CD4-positive, alpha-beta T cell treated with Interleukin-6 for 4 hours (primary cell): ENCODE measurements around the gene ALK.
"Not testable (repeated sequence)": the region's sequence is repeated elsewhere in the genome, so short reads cannot be mapped to it uniquely, and the experiment has no call there.

Experiments
- DNase-seq: peaks from one replicate; pipeline ENCODE4 v3.0.0-alpha.2; 2020; ENCODE audit warnings: mixed read lengths

The ALK gene

GRCh38 chr2:29837925-29838324 lies 83.5 kb downstream of the ALK start:
- DNase-seq = no peak

GRCh38 chr2:29834624-29835023 lies 86.8 kb downstream of the ALK start:
- no peak for DNase-seq

GRCh38 chr2:29834036-29834540 lies 87.3 kb downstream of the ALK start:
- DNase-seq = no peak

GRCh38 chr2:29831560-29831959 lies 89.8 kb downstream of the ALK start:
- no peak for DNase-seq

GRCh38 chr2:29829841-29830240 lies 91.5 kb downstream of the ALK start:
- DNase-seq = no peak

GRCh38 chr2:29824145-29824544 lies 97.2 kb downstream of the ALK start:
- not testable (repeated sequence) for DNase-seq

GRCh38 chr2:29821591-29821990 lies 99.8 kb downstream of the ALK start:
- no peak for DNase-seq

- no peak for DNase-seq
Observed at GRCh38 chr2:29819570-29819969, 101.8 kb downstream of the ALK start.

GRCh38 chr2:29817801-29818680 lies 103.3 kb downstream of the ALK start:
- no peak for DNase-seq

- no peak for DNase-seq
Observed at GRCh38 chr2:29817299-29817698, 104.1 kb downstream of the ALK start.

- no peak for DNase-seq
Observed at GRCh38 chr2:29816651-29817050, 104.7 kb downstream of the ALK start.

GRCh38 chr2:29811378-29811777 lies 110.0 kb downstream of the ALK start:
- DNase-seq = no peak

- DNase-seq = no peak
Observed at GRCh38 chr2:29810956-29811355, 110.4 kb downstream of the ALK start.

GRCh38 chr2:29808321-29808720 lies 113.1 kb downstream of the ALK start:
- no peak for DNase-seq

GRCh38 chr2:29807082-29807481 lies 114.3 kb downstream of the ALK start:
- no peak for DNase-seq

GRCh38 chr2:29806461-29806860 lies 114.9 kb downstream of the ALK start:
- DNase-seq = no peak

GRCh38 chr2:29804671-29805070 lies 116.7 kb downstream of the ALK start:
- no peak for DNase-seq

GRCh38 chr2:29803537-29803936 lies 117.8 kb downstream of the ALK start:
- DNase-seq = no peak

GRCh38 chr2:29802986-29803385 lies 118.4 kb downstream of the ALK start:
- DNase-seq = no peak

GRCh38 chr2:29799628-29800027 lies 121.8 kb downstream of the ALK start:
- DNase-seq = no peak

GRCh38 chr2:29797916-29798315 lies 123.5 kb downstream of the ALK start:
- DNase-seq = no peak

GRCh38 chr2:29796446-29796845 lies 124.9 kb downstream of the ALK start:
- DNase-seq = no peak

GRCh38 chr2:29789911-29790485 lies 131.4 kb downstream of the ALK start:
- no peak for DNase-seq
